GM23338 (cell line): Measurements from ENCODE around the gene PGR. TPM values are rescaled to one million over a fixed set of nuclear protein-coding genes. Genes with fewer than 3 reads are reported as not detected.

Source experiments
- ATAC-seq: fragments of 200-7000 bp; cut with Tn5 transposase; 3 replicates; pipeline ENCODE4 v1.9.1; 2020
- DNase-seq: peaks from one replicate; pipeline ENCODE4 v3.0.0-alpha.2; 2015; ENCODE audit warnings: low spot score
- H2AFZ ChIP-seq: fragments of 200-600 bp; sonication (generic); 2 replicates; pipeline ENCODE4 v1.8.0; 2016; ENCODE audit warnings: antibody characterized with exemption, mild to moderate bottlenecking, moderate library complexity
- H3F3A ChIP-seq: fragments of 200-600 bp; sonication (generic); replicated peaks from 2 replicates; pipeline ENCODE4 v1.8.0; 2017; ENCODE audit warnings: antibody characterized with exemption, mixed run types, low read depth
- H3K27ac ChIP-seq: fragments of 200-600 bp; sonication (generic); 2 replicates; pipeline ENCODE4 v1.6.1; 2016; ENCODE audit warnings: low read depth
- H3K27me3 ChIP-seq: fragments of 200-600 bp; sonication (generic); 2 replicates; pipeline ENCODE4 v1.8.0; 2016; ENCODE audit warnings: mild to moderate bottlenecking, mixed run types, moderate library complexity; ENCODE audit not compliant: insufficient read depth
- H3K36me3 ChIP-seq: fragments of 200-600 bp; sonication (generic); 2 replicates; pipeline ENCODE4 v1.8.0; 2016; ENCODE audit warnings: mild to moderate bottlenecking; ENCODE audit not compliant: insufficient read depth
- H3K4me1 ChIP-seq: fragments of 200-600 bp; sonication (generic); 2 replicates; pipeline ENCODE4 v1.8.0; 2016; ENCODE audit warnings: mild to moderate bottlenecking, moderate library complexity; ENCODE audit not compliant: insufficient read depth
- H3K4me2 ChIP-seq: fragments of 200-600 bp; sonication (generic); 2 replicates; pipeline ENCODE4 v1.7.1; 2017; ENCODE audit warnings: mixed run types
- H3K4me3 ChIP-seq: fragments of 200-600 bp; sonication (generic); 2 replicates; pipeline ENCODE4 v1.6.1; 2016; ENCODE audit warnings: mixed run types
- H3K79me2 ChIP-seq: fragments of 200-600 bp; sonication (generic); replicated peaks from 2 replicates; pipeline ENCODE4 v1.8.0; 2017; ENCODE audit warnings: mild to moderate bottlenecking; ENCODE audit not compliant: insufficient read depth
- H3K9me2 ChIP-seq: fragments of 200-600 bp; sonication (generic); 2 replicates; pipeline ENCODE4 v1.8.0; 2017; ENCODE audit not compliant: insufficient read depth
- H4K20me1 ChIP-seq: fragments of 200-600 bp; sonication (generic); replicated peaks from 2 replicates; pipeline ENCODE4 v1.8.0; 2017; ENCODE audit warnings: mild to moderate bottlenecking; ENCODE audit not compliant: insufficient read depth
- H3K27ac Mint-ChIP-seq: 2 replicates; pipeline ENCODE4 v1.8.0; 2020; ENCODE audit warnings: inconsistent platforms, mild to moderate bottlenecking, moderate library complexity, mixed read lengths
- H3K27me3 Mint-ChIP-seq: 3 replicates; pipeline ENCODE4 v1.8.0; 2022; ENCODE audit warnings: low read depth, mild to moderate bottlenecking, moderate library complexity, mixed read lengths, inconsistent platforms; ENCODE audit not compliant: insufficient read depth, poor library complexity
- H3K36me3 Mint-ChIP-seq: 3 replicates; pipeline ENCODE4 v1.8.0; 2021; ENCODE audit warnings: low read depth, mild to moderate bottlenecking, inconsistent platforms, moderate library complexity, mixed read lengths
- H3K4me1 Mint-ChIP-seq: 3 replicates; pipeline ENCODE4 v1.8.0; 2020; ENCODE audit warnings: mild to moderate bottlenecking, inconsistent platforms, mixed read lengths
- H3K4me3 Mint-ChIP-seq: 3 replicates; pipeline ENCODE4 v1.8.0; 2021; ENCODE audit warnings: moderate library complexity, mild to moderate bottlenecking, inconsistent platforms, mixed read lengths
- H3K9me3 Mint-ChIP-seq: 3 replicates; pipeline ENCODE4 v1.8.0; 2020; ENCODE audit warnings: moderate library complexity, mild to moderate bottlenecking, inconsistent platforms, mixed read lengths
- ETS1 ChIP-seq: IDR thresholded peaks from 2 replicates; pipeline ENCODE4 v1.6.1; 2016; ENCODE audit warnings: antibody characterized with exemption
- EZH2 ChIP-seq: fragments of 200-600 bp; sonication (generic); IDR thresholded peaks from one replicate; pipeline ENCODE4 v1.8.0; 2017; ENCODE audit warnings: antibody characterized with exemption, mild to moderate bottlenecking, low read depth; ENCODE audit not compliant: unreplicated experiment
- EZH2phosphoT487 ChIP-seq: fragments of 200-600 bp; sonication (generic); IDR thresholded peaks from one replicate; pipeline ENCODE4 v1.8.1; 2018; ENCODE audit warnings: antibody characterized with exemption; ENCODE audit not compliant: unreplicated experiment
- NANOG ChIP-seq: IDR thresholded peaks from 2 replicates; pipeline ENCODE4 v1.6.1; 2016; ENCODE audit warnings: antibody characterized with exemption, borderline replicate concordance
- STAT1 ChIP-seq: IDR thresholded peaks from one replicate; pipeline ENCODE4 v1.6.1; 2016; ENCODE audit warnings: antibody characterized with exemption; ENCODE audit not compliant: unreplicated experiment
- ZNF114 ChIP-seq: fragments of 250-450 bp; sonication (Bioruptor Pico); IDR thresholded peaks from 2 replicates; pipeline ENCODE4 v1.5.0; 2020; ENCODE audit warnings: mild to moderate bottlenecking, moderate library complexity
- ZNF331 ChIP-seq: fragments of 250-450 bp; sonication (Bioruptor Pico); IDR thresholded peaks from 2 replicates; pipeline ENCODE4 v1.5.0; 2020; ENCODE audit warnings: low read depth, mild to moderate bottlenecking, moderate library complexity
- polyA plus RNA-seq: library from polyadenylated mRNA; unstranded; fragments of >200 nt; fragmentation: Nextera tagmentation; extraction: Ambion mirVana; gene quantifications from 2 replicates; pipeline ENCODE4 v1.2.1, GENCODE V29; 2016
- total RNA-seq: library from RNA; depleted of rRNA; stranded (reverse); fragments of >200 nt; shearing (Covaris generic); gene quantifications from 2 replicates; pipeline ENCODE4 v1.2.3, GENCODE V29; 2014
- TF ChIP-seq, protein P1 (sequence below), 2 experiments: fragments of 200-600 bp in 1 of 2; sonication (generic) in 1 of 2; conservative IDR thresholded peaks; 2 replicates each; pipeline versions ENCODE4 v1.5.1 to v1.6.1; 2016 to 2017; ENCODE audit warnings: antibody characterized with exemption in 2 of 2, low read depth in 2 of 2, mild to moderate bottlenecking in 2 of 2, moderate library complexity in 1 of 2
- TF ChIP-seq, protein P2 (sequence below): IDR thresholded peaks from one replicate; pipeline ENCODE4 v1.6.1; 2018; ENCODE audit warnings: antibody characterized with exemption; ENCODE audit not compliant: unreplicated experiment

PGR gene
- total and polyA plus RNA-seq, 2 experiments from 2014 or later, result 0.07 to 0.11 TPM

GRCh38 chr11:101028644-101029043, 101.0 kb downstream of the PGR start:
- H3K9me3 Mint-ChIP-seq, result no peaks in the 10 kb centered on the region

DNA sequence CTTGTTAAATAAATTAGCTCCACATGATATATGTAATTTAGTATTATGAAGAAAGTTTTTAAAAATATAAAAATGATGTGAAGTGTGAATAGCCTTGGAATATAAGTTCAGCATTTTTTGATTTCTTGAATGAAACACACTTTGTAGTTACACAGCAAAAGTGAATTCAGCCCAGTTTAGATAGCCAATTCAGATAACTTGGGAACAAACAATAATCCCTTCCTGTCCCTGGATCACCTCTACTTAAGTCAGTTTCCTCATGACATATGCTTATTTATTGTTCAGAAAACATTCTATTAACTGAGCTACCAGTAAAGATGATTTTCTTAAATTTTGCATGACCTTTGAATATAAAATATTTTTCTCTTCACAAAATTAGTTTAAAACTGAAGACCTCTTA, 107.4 kb downstream of the PGR start:
- H3K9me2 ChIP-seq, result no peaks in the 10 kb centered on the region
- Mint-ChIP-seq H3K36me3 (no peaks in the 10 kb centered on the region), H3K27ac (no peak overlapping the region), H3K9me3 (no peaks in the 10 kb centered on the region), H3K27me3 (no peaks in the 10 kb centered on the region), H3K4me1 (no peaks in the 10 kb centered on the region), H3K4me3 (no peak overlapping the region)
- no peaks in the 10 kb centered on the region for H4K20me1 ChIP-seq
- H3K4me3 ChIP-seq, result no peak overlapping the region
- H2AFZ ChIP-seq, result no peak overlapping the region
- H3K36me3 ChIP-seq, result no peaks in the 10 kb centered on the region
- DNase-seq (no peak), ATAC-seq (no peak)
- no peaks in the 10 kb centered on the region for H3K4me1 ChIP-seq
- H3K27me3 ChIP-seq, result no peaks in the 10 kb centered on the region
- TF ChIP-seq ETS1, result no peak
- no peak for TF ChIP-seq STAT1
- no peak for TF ChIP-seq EZH2
- TF ChIP-seq, protein P1, sequence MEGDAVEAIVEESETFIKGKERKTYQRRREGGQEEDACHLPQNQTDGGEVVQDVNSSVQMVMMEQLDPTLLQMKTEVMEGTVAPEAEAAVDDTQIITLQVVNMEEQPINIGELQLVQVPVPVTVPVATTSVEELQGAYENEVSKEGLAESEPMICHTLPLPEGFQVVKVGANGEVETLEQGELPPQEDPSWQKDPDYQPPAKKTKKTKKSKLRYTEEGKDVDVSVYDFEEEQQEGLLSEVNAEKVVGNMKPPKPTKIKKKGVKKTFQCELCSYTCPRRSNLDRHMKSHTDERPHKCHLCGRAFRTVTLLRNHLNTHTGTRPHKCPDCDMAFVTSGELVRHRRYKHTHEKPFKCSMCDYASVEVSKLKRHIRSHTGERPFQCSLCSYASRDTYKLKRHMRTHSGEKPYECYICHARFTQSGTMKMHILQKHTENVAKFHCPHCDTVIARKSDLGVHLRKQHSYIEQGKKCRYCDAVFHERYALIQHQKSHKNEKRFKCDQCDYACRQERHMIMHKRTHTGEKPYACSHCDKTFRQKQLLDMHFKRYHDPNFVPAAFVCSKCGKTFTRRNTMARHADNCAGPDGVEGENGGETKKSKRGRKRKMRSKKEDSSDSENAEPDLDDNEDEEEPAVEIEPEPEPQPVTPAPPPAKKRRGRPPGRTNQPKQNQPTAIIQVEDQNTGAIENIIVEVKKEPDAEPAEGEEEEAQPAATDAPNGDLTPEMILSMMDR (conservative IDR thresholded peaks at IDR 0.05; ENCODE audit: low read depth in 2 of 2), result no peak
- TF ChIP-seq EZH2phosphoT487, result no peak
- no peak for TF ChIP-seq NANOG
- TF ChIP-seq, protein P2, sequence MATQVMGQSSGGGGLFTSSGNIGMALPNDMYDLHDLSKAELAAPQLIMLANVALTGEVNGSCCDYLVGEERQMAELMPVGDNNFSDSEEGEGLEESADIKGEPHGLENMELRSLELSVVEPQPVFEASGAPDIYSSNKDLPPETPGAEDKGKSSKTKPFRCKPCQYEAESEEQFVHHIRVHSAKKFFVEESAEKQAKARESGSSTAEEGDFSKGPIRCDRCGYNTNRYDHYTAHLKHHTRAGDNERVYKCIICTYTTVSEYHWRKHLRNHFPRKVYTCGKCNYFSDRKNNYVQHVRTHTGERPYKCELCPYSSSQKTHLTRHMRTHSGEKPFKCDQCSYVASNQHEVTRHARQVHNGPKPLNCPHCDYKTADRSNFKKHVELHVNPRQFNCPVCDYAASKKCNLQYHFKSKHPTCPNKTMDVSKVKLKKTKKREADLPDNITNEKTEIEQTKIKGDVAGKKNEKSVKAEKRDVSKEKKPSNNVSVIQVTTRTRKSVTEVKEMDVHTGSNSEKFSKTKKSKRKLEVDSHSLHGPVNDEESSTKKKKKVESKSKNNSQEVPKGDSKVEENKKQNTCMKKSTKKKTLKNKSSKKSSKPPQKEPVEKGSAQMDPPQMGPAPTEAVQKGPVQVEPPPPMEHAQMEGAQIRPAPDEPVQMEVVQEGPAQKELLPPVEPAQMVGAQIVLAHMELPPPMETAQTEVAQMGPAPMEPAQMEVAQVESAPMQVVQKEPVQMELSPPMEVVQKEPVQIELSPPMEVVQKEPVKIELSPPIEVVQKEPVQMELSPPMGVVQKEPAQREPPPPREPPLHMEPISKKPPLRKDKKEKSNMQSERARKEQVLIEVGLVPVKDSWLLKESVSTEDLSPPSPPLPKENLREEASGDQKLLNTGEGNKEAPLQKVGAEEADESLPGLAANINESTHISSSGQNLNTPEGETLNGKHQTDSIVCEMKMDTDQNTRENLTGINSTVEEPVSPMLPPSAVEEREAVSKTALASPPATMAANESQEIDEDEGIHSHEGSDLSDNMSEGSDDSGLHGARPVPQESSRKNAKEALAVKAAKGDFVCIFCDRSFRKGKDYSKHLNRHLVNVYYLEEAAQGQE, result no peak
- H3F3A ChIP-seq, result no peaks in the 10 kb centered on the region
- no peak overlapping the region for H3K4me2 ChIP-seq
- no peak overlapping the region for H3K27ac ChIP-seq
- no peaks in the 10 kb centered on the region for H3K79me2 ChIP-seq

More at GRCh38 chr11:101028644-101029043, 101.0 kb downstream of the PGR start:
- H3K36me3 ChIP-seq, result no peaks in the 10 kb centered on the region
- no peaks in the 10 kb centered on the region for H3K79me2 ChIP-seq
- H3K4me1 Mint-ChIP-seq, result no peaks in the 10 kb centered on the region
- H3K27ac Mint-ChIP-seq, result no peak overlapping the region
- H3K4me3 ChIP-seq, result no peak overlapping the region
- DNase-seq (no peak), ATAC-seq (no peak)
- no peak overlapping the region for H3K4me3 Mint-ChIP-seq
- H3K36me3 Mint-ChIP-seq, result no peaks in the 10 kb centered on the region
- H3K4me1 ChIP-seq, result no peaks in the 10 kb centered on the region
- no peak overlapping the region for H3K27ac ChIP-seq
- H3K27me3 Mint-ChIP-seq, result no peaks in the 10 kb centered on the region
- no peak overlapping the region for H2AFZ ChIP-seq
- H3K9me2 ChIP-seq, result no peaks in the 10 kb centered on the region
- H4K20me1 ChIP-seq, result no peaks in the 10 kb centered on the region
- TF ChIP-seq ETS1 (no peak), ZNF331 (CRISPR knock-in tag) (no peak), EZH2phosphoT487 (no peak), ZNF114 (CRISPR knock-in tag) (no peak)
- TF ChIP-seq, protein P2, result no peak
- H3F3A ChIP-seq, result no peaks in the 10 kb centered on the region
- H3K4me2 ChIP-seq, result no peak overlapping the region
- no peaks in the 10 kb centered on the region for H3K27me3 ChIP-seq
